ENCODE results near the gene KIF7. TPM values are rescaled to one million over a fixed set of nuclear protein-coding genes. Genes with fewer than 3 reads are reported as not detected.
"Not testable (repeated sequence)": the region's sequence is repeated elsewhere in the genome, so short reads cannot be mapped to it uniquely, and the experiment has no call there.

KIF7 gene
- total RNA-seq, 2 experiments from 2014 or later: 0.21 to 0.37 TPM

GRCh38 chr15:89623165-89623564 is 32.1 kb downstream of the KIF7 start:
- CTCF ChIA-PET: no interaction called here
- Mint-ChIP-seq H3K27ac (no peak overlapping the region), H3K27me3 (ENCODE audit: low read depth) (no peaks in the 10 kb centered on the region), H3K4me3 (no peak overlapping the region), H3K36me3 (ENCODE audit: low read depth) (peaks cover 79% of the 10 kb centered on the region), H3K4me1 (ENCODE audit: low read depth) (no peaks in the 10 kb centered on the region), H3K9me3 (ENCODE audit: insufficient read depth) (no peaks in the 10 kb centered on the region)
- ATAC-seq (no peak), DNase-seq (no peak)
- POLR2A ChIA-PET: no interaction called here

GRCh38 chr15:89621547-89621946 is 33.7 kb downstream of the KIF7 start:
- no peak for ATAC-seq
- ChIA-PET POLR2A (no interaction called here), CTCF (no interaction called here)
- H3K4me1 Mint-ChIP-seq (ENCODE audit: low read depth): no peaks in the 10 kb centered on the region
- no peak overlapping the region for H3K27ac Mint-ChIP-seq
- H3K4me3 Mint-ChIP-seq: no peak overlapping the region
- no peak for DNase-seq
- no peaks in the 10 kb centered on the region for H3K27me3 Mint-ChIP-seq (ENCODE audit: low read depth)
- peaks cover 73% of the 10 kb centered on the region for H3K36me3 Mint-ChIP-seq (ENCODE audit: low read depth)
- no peaks in the 10 kb centered on the region for H3K9me3 Mint-ChIP-seq (ENCODE audit: insufficient read depth)

GRCh38 chr15:89616228-89616627 is 39.0 kb downstream of the KIF7 start:
- ATAC-seq (no peak), DNase-seq (no peak)
- Mint-ChIP-seq H3K4me3 (no peak overlapping the region), H3K27ac (no peak overlapping the region), H3K36me3 (ENCODE audit: low read depth) (peaks cover 72% of the 10 kb centered on the region), H3K27me3 (ENCODE audit: low read depth) (no peaks in the 10 kb centered on the region), H3K9me3 (ENCODE audit: insufficient read depth) (peaks cover 6% of the 10 kb centered on the region), H3K4me1 (ENCODE audit: low read depth) (no peaks in the 10 kb centered on the region)
- CTCF ChIA-PET: interaction anchor here (0.6 kb wide), 1 partner anchor 160 kb away, joined by 3 read pairs; no protein-coding TSS in a partner anchor
- POLR2A ChIA-PET: no interaction called here

GRCh38 chr15:89615135-89615534 is 40.1 kb downstream of the KIF7 start:
- ChIA-PET CTCF (interaction anchor here (0.7 to 0.9 kb wide), 2 partner anchors 26 to 45 kb away, joined by 3 read pairs; no protein-coding TSS in a partner anchor), POLR2A (no interaction called here)
- no peak for ATAC-seq
- H3K27ac Mint-ChIP-seq: no peak overlapping the region
- no peaks in the 10 kb centered on the region for H3K27me3 Mint-ChIP-seq (ENCODE audit: low read depth)
- H3K4me1 Mint-ChIP-seq (ENCODE audit: low read depth): peaks cover 2% of the 10 kb centered on the region
- peaks cover 8% of the 10 kb centered on the region for H3K9me3 Mint-ChIP-seq (ENCODE audit: insufficient read depth)
- no peak for DNase-seq
- no peak overlapping the region for H3K4me3 Mint-ChIP-seq
- H3K36me3 Mint-ChIP-seq (ENCODE audit: low read depth): peaks cover 78% of the 10 kb centered on the region

GRCh38 chr15:89614164-89614563 is 41.1 kb downstream of the KIF7 start:
- no peak for DNase-seq
- peaks cover 81% of the 10 kb centered on the region for H3K36me3 Mint-ChIP-seq (ENCODE audit: low read depth)
- no peaks in the 10 kb centered on the region for H3K27me3 Mint-ChIP-seq (ENCODE audit: low read depth)

GRCh38 chr15:89613031-89613430 is 42.2 kb downstream of the KIF7 start:
- CTCF ChIA-PET: no interaction called here
- no peak for DNase-seq
- H3K36me3 Mint-ChIP-seq (ENCODE audit: low read depth): peaks cover 84% of the 10 kb centered on the region
- no peak for ATAC-seq
- peaks cover 2% of the 10 kb centered on the region for H3K4me1 Mint-ChIP-seq (ENCODE audit: low read depth)
- POLR2A ChIA-PET: no interaction called here
- H3K27me3 Mint-ChIP-seq (ENCODE audit: low read depth): no peaks in the 10 kb centered on the region
- H3K4me3 Mint-ChIP-seq: no peak overlapping the region
- no peak overlapping the region for H3K27ac Mint-ChIP-seq
- peaks cover 8% of the 10 kb centered on the region for H3K9me3 Mint-ChIP-seq (ENCODE audit: insufficient read depth)

More at GRCh38 chr15:89614164-89614563, 41.1 kb downstream of the KIF7 start:
- Mint-ChIP-seq H3K27ac (no peak overlapping the region), H3K4me3 (no peak overlapping the region), H3K9me3 (ENCODE audit: insufficient read depth) (peaks cover 8% of the 10 kb centered on the region), H3K4me1 (ENCODE audit: low read depth) (peaks cover 2% of the 10 kb centered on the region)
- POLR2A ChIA-PET: no interaction called here
- CTCF ChIA-PET: no interaction called here
- ATAC-seq: no peak

- Mint-ChIP-seq H3K4me3 (no peak overlapping the region), H3K9me3 (ENCODE audit: insufficient read depth) (peaks cover 8% of the 10 kb centered on the region), H3K27me3 (ENCODE audit: low read depth) (no peaks in the 10 kb centered on the region), H3K27ac (no peak overlapping the region), H3K36me3 (ENCODE audit: low read depth) (peaks cover 87% of the 10 kb centered on the region), H3K4me1 (ENCODE audit: low read depth) (peaks cover 2% of the 10 kb centered on the region)
- ATAC-seq: no peak
- POLR2A ChIA-PET: no interaction called here
- CTCF ChIA-PET: interaction anchor here (1.1 to 1.6 kb wide), 3 partner anchors 9 to 64 kb away, joined by 3 to 4 read pairs (median 3); no protein-coding TSS in a partner anchor
- DNase-seq: no peak
Measured at GRCh38 chr15:89611317-89611716, 44.0 kb downstream of the KIF7 start.

GRCh38 chr15:89599021-89599420 is 56.2 kb downstream of the KIF7 start:
- no peak overlapping the region for H3K4me3 Mint-ChIP-seq
- DNase-seq (no peak), ATAC-seq (no peak)
- H3K27ac Mint-ChIP-seq: no peak overlapping the region
- H3K36me3 Mint-ChIP-seq (ENCODE audit: low read depth): peaks cover 59% of the 10 kb centered on the region
- no peaks in the 10 kb centered on the region for H3K27me3 Mint-ChIP-seq (ENCODE audit: low read depth)
- H3K9me3 Mint-ChIP-seq (ENCODE audit: insufficient read depth): no peaks in the 10 kb centered on the region
- ChIA-PET CTCF (interaction anchor here (1.6 kb wide), 1 partner anchor 12 kb away, joined by 3 read pairs; no protein-coding TSS in a partner anchor), POLR2A (no interaction called here)
- H3K4me1 Mint-ChIP-seq (ENCODE audit: low read depth): no peaks in the 10 kb centered on the region

- Mint-ChIP-seq H3K4me3 (no peak overlapping the region), H3K9me3 (ENCODE audit: insufficient read depth) (no peaks in the 10 kb centered on the region), H3K27me3 (ENCODE audit: low read depth) (no peaks in the 10 kb centered on the region), H3K36me3 (ENCODE audit: low read depth) (peaks cover 54% of the 10 kb centered on the region), H3K4me1 (ENCODE audit: low read depth) (no peaks in the 10 kb centered on the region), H3K27ac (no peak overlapping the region)
- POLR2A ChIA-PET: interaction anchor here (0.5 kb wide), 1 partner anchor 758 kb away, joined by 3 read pairs; no protein-coding TSS in a partner anchor
- ATAC-seq: no peak
- no peak for DNase-seq
- CTCF ChIA-PET: no interaction called here
Measured at GRCh38 chr15:89593018-89593417, 62.2 kb downstream of the KIF7 start.

GRCh38 chr15:89591834-89592233 is 63.4 kb downstream of the KIF7 start:
- Mint-ChIP-seq H3K4me3 (no peak overlapping the region), H3K36me3 (ENCODE audit: low read depth) (peaks cover 45% of the 10 kb centered on the region), H3K4me1 (ENCODE audit: low read depth) (no peaks in the 10 kb centered on the region), H3K27me3 (ENCODE audit: low read depth) (no peaks in the 10 kb centered on the region), H3K27ac (no peak overlapping the region), H3K9me3 (ENCODE audit: insufficient read depth) (no peaks in the 10 kb centered on the region)
- ChIA-PET POLR2A (no interaction called here), CTCF (no interaction called here)
- DNase-seq (no peak), ATAC-seq (no peak)

- ChIA-PET CTCF (no interaction called here), POLR2A (no interaction called here)
- Mint-ChIP-seq H3K4me3 (no peak overlapping the region), H3K9me3 (ENCODE audit: insufficient read depth) (no peaks in the 10 kb centered on the region), H3K27me3 (ENCODE audit: low read depth) (no peaks in the 10 kb centered on the region), H3K27ac (no peak overlapping the region), H3K36me3 (ENCODE audit: low read depth) (peaks cover 35% of the 10 kb centered on the region), H3K4me1 (ENCODE audit: low read depth) (no peaks in the 10 kb centered on the region)
- no peak for ATAC-seq
- no peak for DNase-seq
Measured at GRCh38 chr15:89587955-89588354, 67.3 kb downstream of the KIF7 start.

GRCh38 chr15:89586651-89587050 is 68.6 kb downstream of the KIF7 start:
- no peak for DNase-seq
- Mint-ChIP-seq H3K27me3 (ENCODE audit: low read depth) (no peaks in the 10 kb centered on the region), H3K27ac (no peak overlapping the region), H3K9me3 (ENCODE audit: insufficient read depth) (no peaks in the 10 kb centered on the region), H3K4me3 (no peak overlapping the region), H3K4me1 (ENCODE audit: low read depth) (peaks cover under 1% of the 10 kb centered on the region), H3K36me3 (ENCODE audit: low read depth) (peaks cover 32% of the 10 kb centered on the region)
- no peak for ATAC-seq
- POLR2A ChIA-PET: no interaction called here
- CTCF ChIA-PET: no interaction called here

- H3K9me3 Mint-ChIP-seq (ENCODE audit: insufficient read depth); H3K27ac Mint-ChIP-seq; H3K27me3 Mint-ChIP-seq (ENCODE audit: low read depth); POLR2A ChIA-PET; CTCF ChIA-PET; H3K4me3 Mint-ChIP-seq; ATAC-seq; DNase-seq: not testable (repeated sequence)
- Mint-ChIP-seq H3K36me3 (ENCODE audit: low read depth) (peaks cover 63% of the 10 kb centered on the region), H3K4me1 (ENCODE audit: low read depth) (peaks cover 39% of the 10 kb centered on the region)
Measured at GRCh38 chr15:89580747-89581146, 74.5 kb downstream of the KIF7 start.
